Activated T-cell treated with anti-CD3 and anti-CD28 coated beads for 48 hours (primary cell): ENCODE results near the gene LRRC31.

Experiments
- DNase-seq: peaks from one replicate; pipeline ENCODE4 v3.0.0-alpha.2; 2020; ENCODE audit warnings: low read depth

Gene LRRC31

GRCh38 chr3:169863458-169863899 lies 6.3 kb downstream of the LRRC31 start:
- DNase-seq: peak; percentile 60

GRCh38 chr3:169861871-169862270 lies 7.9 kb downstream of the LRRC31 start:
- no peak for DNase-seq

DNA sequence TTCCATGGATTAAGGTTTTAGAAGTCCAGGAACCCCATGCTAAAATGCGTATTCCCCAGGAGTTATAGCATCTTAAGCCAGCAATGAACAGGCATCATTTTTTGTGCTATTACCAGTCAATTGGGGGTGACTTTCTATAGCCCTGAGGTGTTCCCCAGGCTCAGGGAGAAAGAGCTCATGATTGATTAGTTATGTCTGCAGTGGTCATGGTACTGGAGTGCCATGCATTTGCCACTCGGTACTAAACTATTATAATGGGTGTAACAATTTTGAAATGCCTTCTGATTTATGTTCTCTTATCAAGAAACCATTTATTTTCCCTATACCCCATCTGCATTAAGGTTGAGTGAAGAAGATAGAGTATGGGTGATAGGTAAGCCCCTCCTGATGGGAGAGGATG lies 11.9 kb downstream of the LRRC31 start:
- DNase-seq: no peak

GRCh38 chr3:169855514-169855913 lies 14.2 kb downstream of the LRRC31 start:
- no peak for DNase-seq

- DNase-seq: no peak
Observed at GRCh38 chr3:169850618-169851017, 19.1 kb downstream of the LRRC31 start.

DNA sequence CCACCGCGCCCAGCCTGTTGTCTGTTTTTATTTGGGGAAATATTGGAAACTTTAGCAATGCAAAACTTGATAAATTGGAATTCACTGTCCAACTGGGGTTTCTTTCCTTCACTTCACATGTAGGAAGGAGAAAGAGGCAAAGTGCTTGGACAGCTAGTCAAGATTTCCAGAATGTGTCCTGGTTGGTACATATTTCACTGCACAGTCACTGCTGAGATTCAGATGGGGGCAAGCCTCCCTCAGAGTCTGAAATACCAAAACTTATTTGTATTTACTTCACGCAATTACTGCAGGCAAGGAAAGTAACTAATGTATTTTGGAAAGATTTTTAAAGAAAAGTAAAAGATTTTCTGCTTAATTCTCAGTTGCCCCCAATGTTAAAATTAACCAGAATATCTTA lies 21.0 kb downstream of the LRRC31 start:
- DNase-seq: no peak

DNA sequence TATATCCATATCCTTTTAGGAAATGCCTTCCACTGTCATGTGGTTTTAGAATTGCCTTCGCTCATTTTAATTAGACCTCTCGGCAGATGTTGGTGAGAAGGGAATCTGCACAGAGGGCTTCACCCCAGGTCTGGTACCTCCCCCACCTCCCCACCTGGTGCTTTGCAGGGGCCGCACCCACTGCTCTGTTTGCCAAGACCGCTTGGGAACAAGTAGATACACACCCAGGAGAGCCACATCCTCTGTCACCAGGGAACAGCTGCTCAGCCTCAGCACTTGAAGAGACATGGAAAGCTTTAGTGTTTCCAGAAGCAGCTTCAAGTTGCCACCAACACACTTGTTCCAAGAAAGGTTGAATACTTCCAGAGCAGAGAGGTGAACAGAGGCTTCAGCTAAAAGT lies 21.8 kb downstream of the LRRC31 start:
- no peak for DNase-seq

GRCh38 chr3:169846458-169847193 lies 23.1 kb downstream of the LRRC31 start:
- no peak for DNase-seq

- DNase-seq: no peak
Observed at GRCh38 chr3:169842960-169843359, 26.8 kb downstream of the LRRC31 start.

DNA sequence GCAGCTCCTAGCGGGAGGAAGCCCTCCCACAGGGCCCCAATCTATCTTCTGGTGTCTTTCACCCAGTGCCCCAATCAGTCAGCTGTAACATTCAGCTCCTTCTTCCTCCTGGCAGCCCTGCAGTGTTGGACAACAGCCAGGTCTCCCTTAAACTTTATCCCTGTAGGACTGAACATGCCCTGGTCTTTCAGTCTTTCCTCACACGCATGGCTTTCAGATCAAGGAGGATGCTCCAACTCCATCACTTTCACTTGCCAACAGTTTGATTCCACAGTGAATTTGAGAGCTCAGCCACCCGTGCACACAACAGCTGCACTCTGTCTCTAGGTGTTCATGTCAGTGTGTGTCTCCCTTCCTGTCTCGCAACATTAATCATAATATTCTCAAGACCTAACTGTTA lies 28.6 kb downstream of the LRRC31 start:
- DNase-seq: no peak

- DNase-seq: no peak
Observed at GRCh38 chr3:169838511-169839030, 31.2 kb downstream of the LRRC31 start.

- no peak for DNase-seq
Observed at GRCh38 chr3:169836942-169837275, 32.8 kb downstream of the LRRC31 start.

DNA sequence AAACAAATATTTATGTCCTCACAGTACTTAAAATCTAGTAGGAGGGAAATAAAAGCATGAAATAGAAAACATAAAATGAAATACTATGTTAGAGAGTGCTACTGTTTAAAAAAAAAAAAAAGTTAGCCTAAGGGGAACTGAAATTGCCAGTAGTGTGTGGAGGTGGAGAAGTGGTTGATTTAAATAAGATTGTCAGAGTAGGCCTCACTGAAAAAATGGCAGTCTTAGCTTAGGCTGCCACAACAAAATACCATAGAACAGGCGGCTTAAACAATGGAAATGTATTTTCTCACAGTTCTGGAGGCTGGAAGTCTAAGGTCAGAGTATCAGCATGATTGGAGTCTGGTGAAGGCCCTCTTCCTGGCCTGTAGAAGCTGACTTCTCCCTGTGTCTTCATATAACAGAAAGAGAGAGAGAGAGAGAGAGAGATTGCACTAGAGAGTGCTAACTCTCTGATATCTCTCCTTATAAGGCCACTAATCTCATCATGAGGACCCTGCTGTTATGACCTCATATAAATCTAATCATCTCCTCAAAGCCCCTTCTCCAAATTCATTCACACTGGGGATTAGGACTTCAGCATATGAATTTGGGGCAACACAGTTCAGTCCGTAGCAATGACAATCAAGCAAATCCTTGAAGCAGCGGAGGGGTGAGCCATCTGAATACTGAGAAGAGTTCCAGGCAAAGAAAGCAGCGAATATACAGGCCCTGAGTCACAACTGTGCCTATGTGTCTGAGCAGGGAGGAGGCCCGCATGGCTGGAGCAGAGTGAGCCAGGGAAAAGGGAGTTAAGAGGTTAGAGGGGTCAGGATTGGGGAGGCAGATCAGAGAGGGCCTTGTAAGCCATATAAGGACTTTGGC lies 33.4 kb downstream of the LRRC31 start:
- no peak for DNase-seq

DNA sequence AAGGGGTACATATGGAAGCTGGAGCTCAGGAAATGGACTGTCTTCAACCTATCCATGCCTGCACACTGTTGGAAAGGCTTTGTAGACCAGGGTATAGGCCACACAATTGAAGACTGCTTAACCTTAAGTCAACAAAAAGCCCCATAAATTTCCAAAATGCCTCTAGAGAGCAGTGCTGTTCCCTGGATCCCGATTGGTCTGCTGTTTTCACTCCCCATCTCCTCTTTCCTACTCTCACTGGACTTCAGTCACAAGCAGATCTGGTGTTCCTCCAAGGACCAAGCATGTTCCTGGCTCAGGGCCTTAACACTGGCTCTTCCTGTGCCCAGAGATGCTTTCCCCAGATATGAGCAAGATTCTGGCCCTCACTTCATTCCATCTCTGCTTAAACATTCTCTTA lies 34.2 kb downstream of the LRRC31 start:
- DNase-seq: no peak

- no peak for DNase-seq
Observed at GRCh38 chr3:169827712-169828111, 42.0 kb downstream of the LRRC31 start.

DNA sequence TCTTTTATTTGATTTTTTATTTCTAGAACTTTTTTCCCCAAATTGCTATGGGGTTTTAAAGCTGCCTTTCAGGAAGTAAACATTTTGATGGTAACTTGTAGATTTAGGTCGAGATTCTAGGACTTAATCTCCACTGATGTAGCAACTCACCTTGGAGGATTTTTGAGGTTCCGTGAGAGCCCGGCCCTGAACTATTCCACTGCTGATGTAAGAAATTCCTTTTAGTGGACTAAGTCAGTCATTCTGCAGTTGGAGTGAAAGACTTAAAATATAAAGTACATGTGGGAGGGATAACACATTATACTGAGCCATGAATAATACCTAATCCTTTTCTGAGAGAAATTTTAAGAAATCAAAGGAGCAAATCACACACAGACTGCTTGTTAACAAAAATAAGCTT lies 44.4 kb downstream of the LRRC31 start:
- no peak for DNase-seq

DNA sequence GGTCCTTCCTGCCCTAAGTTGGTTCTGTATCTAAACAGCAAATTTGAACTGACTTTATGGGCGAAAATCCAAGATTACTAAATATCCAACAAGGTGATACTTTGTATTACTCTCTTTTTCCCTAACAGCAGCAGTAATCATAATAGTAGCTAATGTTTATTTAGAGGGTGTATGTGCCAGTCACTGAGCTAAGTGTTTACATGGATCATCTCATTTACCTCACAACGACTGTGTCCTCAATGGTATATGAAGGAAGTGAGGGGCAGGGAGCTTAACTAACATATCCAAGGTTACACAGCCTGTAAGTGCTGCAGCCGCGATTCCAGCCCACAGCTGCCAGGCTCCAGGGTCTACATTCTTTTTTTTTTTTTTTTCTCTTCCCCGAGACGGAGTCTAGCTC lies 46.8 kb downstream of the LRRC31 start:
- DNase-seq: no peak

DNA sequence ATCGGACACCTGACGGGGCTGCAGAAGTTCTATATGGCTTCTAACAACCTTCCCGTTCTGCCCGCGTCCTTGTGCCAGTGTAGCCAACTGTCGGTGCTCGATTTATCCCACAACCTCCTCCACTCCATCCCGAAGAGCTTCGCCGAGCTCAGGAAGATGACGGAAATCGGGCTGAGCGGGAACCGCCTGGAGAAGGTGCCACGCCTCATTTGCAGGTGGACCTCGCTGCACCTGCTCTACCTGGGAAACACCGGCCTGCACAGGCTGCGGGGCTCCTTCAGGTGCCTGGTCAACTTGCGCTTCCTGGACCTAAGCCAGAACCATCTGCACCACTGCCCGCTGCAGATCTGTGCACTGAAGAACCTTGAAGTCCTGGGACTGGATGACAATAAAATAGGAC lies 47.2 kb downstream of the LRRC31 start:
- DNase-seq: no peak

DNA sequence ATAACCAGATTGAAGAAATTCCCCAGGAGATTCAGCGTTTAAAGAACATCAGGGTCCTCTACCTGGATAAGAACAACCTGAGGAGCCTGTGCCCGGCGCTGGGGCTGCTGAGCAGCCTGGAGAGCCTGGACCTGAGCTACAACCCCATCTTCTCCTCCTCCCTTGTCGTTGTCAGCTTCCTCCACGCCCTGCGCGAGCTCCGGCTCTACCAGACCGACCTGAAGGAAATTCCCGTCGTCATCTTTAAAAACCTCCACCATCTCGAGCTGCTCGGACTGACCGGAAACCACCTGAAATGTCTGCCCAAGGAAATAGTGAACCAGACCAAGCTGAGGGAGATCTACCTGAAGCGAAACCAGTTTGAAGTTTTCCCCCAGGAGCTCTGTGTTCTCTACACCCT lies 47.6 kb downstream of the LRRC31 start:
- DNase-seq: no peak

DNA sequence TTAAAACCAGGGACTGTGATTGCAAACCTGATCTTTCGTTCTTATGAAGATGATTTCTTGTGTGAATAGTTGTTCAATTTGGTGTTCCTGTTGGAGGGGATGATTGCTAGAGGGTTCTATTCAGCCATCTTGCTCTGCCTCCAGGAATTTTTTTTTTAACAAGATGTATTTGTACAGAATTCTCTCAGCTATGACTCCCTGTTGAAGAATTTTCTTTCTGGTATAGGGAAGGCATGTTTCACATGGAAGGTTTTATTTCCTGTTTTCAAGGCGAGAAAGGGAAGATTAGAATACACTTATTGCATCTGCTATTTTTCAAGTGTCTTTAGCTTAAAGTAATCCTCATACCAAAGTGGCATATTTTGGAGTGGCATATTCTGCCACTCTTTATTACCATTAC lies 51.4 kb downstream of the LRRC31 start:
- DNase-seq: no peak

- no peak for DNase-seq
Observed at GRCh38 chr3:169815590-169816150, 54.1 kb downstream of the LRRC31 start.

DNA sequence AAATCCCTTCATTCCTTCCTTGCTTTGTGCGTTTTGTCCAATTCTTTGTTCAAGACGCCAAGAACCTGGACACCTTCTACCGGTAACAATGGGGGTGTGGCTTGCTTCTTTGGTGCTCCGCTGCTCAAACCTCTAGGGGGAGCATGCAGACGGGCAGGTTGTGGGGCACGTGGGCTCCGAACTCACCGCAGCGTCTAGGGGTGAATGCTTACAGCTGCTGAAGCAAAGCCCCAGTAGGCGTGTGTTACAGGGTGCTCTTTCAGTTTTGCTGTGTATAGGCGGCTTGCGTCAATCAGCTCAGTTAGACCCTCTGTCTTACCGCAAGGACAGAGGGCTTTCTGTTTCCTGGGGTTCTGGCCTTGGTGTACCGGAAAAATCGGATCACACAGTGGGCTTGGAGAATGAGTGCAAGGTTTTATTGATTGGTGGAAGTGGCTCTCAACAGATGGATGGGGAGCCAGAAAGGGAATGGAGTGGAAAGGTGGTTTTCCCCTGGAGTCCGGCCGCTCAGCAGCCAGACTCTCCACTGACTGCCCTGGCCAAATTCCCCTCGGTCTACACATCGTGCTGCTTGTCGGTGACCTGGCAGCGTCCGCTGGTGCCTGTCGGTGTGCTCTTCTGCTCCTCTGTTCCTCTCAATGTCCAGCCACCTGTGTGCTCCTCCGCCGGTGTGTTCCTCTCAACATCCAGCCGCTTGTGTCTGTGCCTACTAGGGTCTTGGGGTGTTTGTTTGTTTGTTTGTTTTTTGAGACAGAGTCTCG lies 55.8 kb downstream of the LRRC31 start:
- peak; percentile 68 for DNase-seq
